ENCODE data around the gene TIAM2. TPM values are rescaled to one million over a fixed set of nuclear protein-coding genes. Genes with fewer than 3 reads are reported as not detected.
"Not testable (repeated sequence)": the region's sequence is repeated elsewhere in the genome, so short reads cannot be mapped to it uniquely, and the experiment has no call there.

The TIAM2 gene
- total RNA-seq, 2 donors from 2014 or later = 5.1 to 6.7 TPM

DNA sequence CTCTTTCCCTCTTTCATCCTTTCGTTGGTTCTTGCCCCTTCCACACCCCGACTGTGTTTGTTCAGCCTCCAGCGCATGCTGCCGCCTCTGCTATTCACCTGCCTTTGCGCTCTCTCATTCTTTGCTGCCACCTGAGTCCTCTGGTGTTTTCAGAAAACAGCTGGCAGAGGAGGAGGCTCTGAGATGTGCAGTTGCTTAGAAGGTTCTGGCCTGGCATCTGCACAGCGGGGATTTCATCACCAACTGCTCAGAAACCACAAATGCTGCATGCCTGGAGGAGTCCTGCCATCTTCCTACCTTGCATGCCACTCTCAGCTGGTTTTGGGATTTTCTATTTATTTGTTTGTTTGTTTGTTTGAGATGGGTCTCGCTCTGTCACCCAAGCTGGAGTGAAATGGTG, 229.5 kb downstream of the TIAM2 start:
- Histone ChIP-seq H3K27ac (no peak overlapping the region), H3K4me1 (no peaks in the 10 kb centered on the region), H3K4me3 (no peak overlapping the region), H3K36me3 (no peaks in the 10 kb centered on the region), H3K9me3 (no peaks in the 10 kb centered on the region), H3K9ac (ENCODE audit: low read depth in 2 of 2, low read length in 2 of 2) (no peak overlapping the region), H3K27me3 (no peaks in the 10 kb centered on the region)
- no peak for DNase-seq
- TF ChIP-seq CTCF (IDR thresholded peaks at IDR 0.05) = no peak
- intact Hi-C loops (cut with DNase I) = no loop called here

- Histone ChIP-seq H3K4me3 (no peak overlapping the region), H3K9ac (ENCODE audit: low read depth in 2 of 2, low read length in 2 of 2) (no peak overlapping the region), H3K27me3 (no peaks in the 10 kb centered on the region), H3K9me3 (no peaks in the 10 kb centered on the region), H3K4me1 (no peaks in the 10 kb centered on the region), H3K36me3 (no peaks in the 10 kb centered on the region), H3K27ac (no peak overlapping the region)
- no peak for TF ChIP-seq CTCF (IDR thresholded peaks at IDR 0.05)
- no peak for DNase-seq
- intact Hi-C loops (cut with DNase I) = no loop called here
Measured at GRCh38 chr6:155227046-155227445, 231.9 kb downstream of the TIAM2 start.

DNA sequence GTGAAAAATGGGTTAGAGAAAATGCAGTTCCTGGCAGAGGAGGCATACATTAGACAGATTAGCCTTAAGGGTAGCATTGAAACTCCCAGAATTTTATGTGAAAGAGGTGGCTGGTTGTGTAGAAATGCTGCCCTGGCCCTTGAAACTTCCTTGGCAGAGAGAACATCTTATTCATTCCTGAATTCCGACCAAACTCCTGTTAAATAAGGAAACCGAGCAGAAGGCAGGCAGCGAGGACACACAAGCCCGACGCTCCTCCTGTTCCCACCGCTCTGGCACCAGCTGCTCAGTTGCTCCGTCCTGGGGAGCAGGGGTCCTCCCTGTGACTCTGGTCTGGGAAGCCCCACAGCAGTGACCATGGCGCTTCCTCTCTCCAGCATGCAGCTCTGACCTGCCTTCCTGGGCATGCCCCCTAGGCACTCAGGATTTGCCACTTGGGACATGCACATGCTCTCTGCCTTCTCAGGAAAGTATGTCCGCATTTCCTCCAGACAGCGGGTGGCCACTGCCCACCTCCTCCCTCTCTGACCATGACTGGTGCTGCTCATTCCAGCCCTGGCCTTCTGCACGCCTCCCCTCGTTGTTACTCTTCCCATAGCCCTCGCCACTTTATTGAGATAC, 233.5 kb downstream of the TIAM2 start:
- Histone ChIP-seq H3K4me3 (no peak overlapping the region), H3K4me1 (no peaks in the 10 kb centered on the region), H3K36me3 (no peaks in the 10 kb centered on the region), H3K27me3 (no peaks in the 10 kb centered on the region), H3K9ac (ENCODE audit: low read depth in 2 of 2, low read length in 2 of 2) (no peak overlapping the region), H3K27ac (no peak overlapping the region), H3K9me3 (no peaks in the 10 kb centered on the region)
- no peak for DNase-seq
- intact Hi-C loops (cut with DNase I) = no loop called here
- no peak for TF ChIP-seq CTCF (IDR thresholded peaks at IDR 0.05)

DNA sequence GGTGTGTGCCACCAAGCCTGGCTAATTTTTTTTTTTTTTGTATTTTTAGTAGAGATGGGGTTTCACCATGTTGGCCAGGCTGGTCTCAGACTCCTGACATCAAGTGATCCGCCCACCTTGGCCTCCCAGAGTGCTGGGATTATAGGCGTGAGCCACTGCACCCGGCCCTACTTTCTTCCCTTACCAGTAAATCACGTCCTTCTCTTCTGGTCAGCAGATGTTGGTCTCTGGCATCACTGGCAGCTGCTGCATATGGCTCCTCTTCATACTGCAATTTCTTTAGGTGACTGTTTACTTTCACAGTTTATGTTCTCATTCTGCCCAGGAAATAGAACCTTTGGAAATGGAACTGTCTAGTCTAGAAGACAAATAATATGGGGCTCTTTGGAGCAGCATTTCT, 235.9 kb downstream of the TIAM2 start:
- H3K9ac ChIP-seq (ENCODE audit: low read depth in 2 of 2, low read length in 2 of 2); H3K27ac ChIP-seq; H3K36me3 ChIP-seq; intact Hi-C loops (cut with DNase I); H3K4me1 ChIP-seq; H3K27me3 ChIP-seq; DNase-seq; H3K4me3 ChIP-seq; H3K9me3 ChIP-seq: not testable (repeated sequence)

GRCh38 chr6:155232848-155233247, 237.7 kb downstream of the TIAM2 start:
- Histone ChIP-seq H3K9me3 (no peaks in the 10 kb centered on the region), H3K4me3 (no peak overlapping the region), H3K36me3 (no peaks in the 10 kb centered on the region), H3K27me3 (no peaks in the 10 kb centered on the region), H3K27ac (no peak overlapping the region), H3K9ac (ENCODE audit: low read depth in 2 of 2, low read length in 2 of 2) (no peak overlapping the region), H3K4me1 (no peaks in the 10 kb centered on the region)
- no peak for DNase-seq
- intact Hi-C loops (cut with DNase I) = no loop called here
- no peak for TF ChIP-seq CTCF (IDR thresholded peaks at IDR 0.05)

GRCh38 chr6:155234167-155234566, 239.1 kb downstream of the TIAM2 start:
- no peak for TF ChIP-seq CTCF (IDR thresholded peaks at IDR 0.05)
- intact Hi-C loops (cut with DNase I) = no loop called here
- H3K27ac ChIP-seq = no peak overlapping the region
- no peaks in the 10 kb centered on the region for H3K4me1 ChIP-seq
- H3K9me3 ChIP-seq = no peaks in the 10 kb centered on the region
- H3K36me3 ChIP-seq = no peaks in the 10 kb centered on the region
- no peak overlapping the region for H3K4me3 ChIP-seq
- H3K9ac ChIP-seq (ENCODE audit: low read depth in 2 of 2, low read length in 2 of 2) = no peak overlapping the region
- H3K27me3 ChIP-seq = no peaks in the 10 kb centered on the region
- DNase-seq = no peak
